Activated CD4-positive, alpha-beta T cell treated with anti-CD3 and anti-CD28 coated beads, Interleukin-2, Interleukin-6, amounts not matched to agents 100 ng/mL and 50 ng/mL, durations not matched to agents 16 hours and 8 hours (primary cell): ENCODE data around the gene ERI2.
"Not testable (repeated sequence)": the region's sequence is repeated elsewhere in the genome, so short reads cannot be mapped to it uniquely, and the experiment has no call there.

Experiments used
- DNase-seq: peaks from one replicate; pipeline ENCODE4 v3.0.0-alpha.2; 2020

Gene ERI2

GRCh38 chr16:20812510-20812909, 6.2 kb upstream of the ERI2 start:
- DNase-seq, result no peak

GRCh38 chr16:20811889-20812439, 5.7 kb upstream of the ERI2 start:
- DNase-seq, result no peak

- no peak for DNase-seq
Measured at GRCh38 chr16:20807862-20808261, 1.6 kb upstream of the ERI2 start.

- not testable (repeated sequence) for DNase-seq
Measured at GRCh38 chr16:20805684-20806167, 546 bp downstream of the ERI2 start.

- DNase-seq, result no peak
Measured at GRCh38 chr16:20803561-20804214, 2.6 kb downstream of the ERI2 start.

- no peak for DNase-seq
Measured at GRCh38 chr16:20803192-20803560, 3.1 kb downstream of the ERI2 start.

GRCh38 chr16:20801278-20801677, 5.0 kb downstream of the ERI2 start:
- no peak for DNase-seq

- no peak for DNase-seq
Measured at GRCh38 chr16:20799599-20799998, 6.7 kb downstream of the ERI2 start.

- no peak for DNase-seq
Measured at GRCh38 chr16:20798364-20798763, 7.9 kb downstream of the ERI2 start.

GRCh38 chr16:20791923-20792612, 14.2 kb downstream of the ERI2 start:
- DNase-seq, result no peak

- DNase-seq, result no peak
Measured at GRCh38 chr16:20789130-20789529, 17.1 kb downstream of the ERI2 start.

- DNase-seq, result no peak
Measured at GRCh38 chr16:20784204-20784603, 22.1 kb downstream of the ERI2 start.

GRCh38 chr16:20782470-20782869, 23.8 kb downstream of the ERI2 start:
- no peak for DNase-seq

- DNase-seq, result no peak
Measured at GRCh38 chr16:20781697-20782096, 24.6 kb downstream of the ERI2 start.

- DNase-seq, result peak; percentile 80
Measured at GRCh38 chr16:20774703-20775362, 31.4 kb downstream of the ERI2 start.

- DNase-seq, result no peak
Measured at GRCh38 chr16:20773679-20774078, 32.6 kb downstream of the ERI2 start.

GRCh38 chr16:20768818-20769217, 37.5 kb downstream of the ERI2 start:
- DNase-seq, result no peak

GRCh38 chr16:20768121-20768520, 38.2 kb downstream of the ERI2 start:
- no peak for DNase-seq

GRCh38 chr16:20767577-20767976, 38.7 kb downstream of the ERI2 start:
- DNase-seq, result no peak

GRCh38 chr16:20766294-20766693, 40.0 kb downstream of the ERI2 start:
- no peak for DNase-seq

- DNase-seq, result no peak
Measured at GRCh38 chr16:20765732-20766131, 40.5 kb downstream of the ERI2 start.

GRCh38 chr16:20764448-20764847, 41.8 kb downstream of the ERI2 start:
- not testable (repeated sequence) for DNase-seq

GRCh38 chr16:20763461-20764232, 42.6 kb downstream of the ERI2 start, which contains the start of gene ACSM3:
TSS of gene ACSM3 (plus strand) at chr16:20764014. CDS start at chr16:20770035, 6,021 bp downstream.
- DNase-seq, result peak; percentile 76
